ENCODE data around the gene ZNF584.
A peak's percentile ranks its signal among the peaks of the same experiment; 100 is the strongest.

ZNF584 gene

GRCh38 chr19:58388175-58388526, 20.3 kb upstream of the ZNF584 start:
- no peaks in the 10 kb centered on the region for H3K9me2 ChIP-seq (replicated peaks; ENCODE audit: low read depth, low read length)
- H3K9ac ChIP-seq (ENCODE audit: low read depth, low read length, poor library complexity, severe bottlenecking): peak overlapping the region; percentile 81
- H3K4me3 ChIP-seq (ENCODE audit: low read length, poor library complexity, severe bottlenecking): peak overlapping the region; percentile 96
- no peak for TF ChIP-seq EZH2phosphoT487 (IDR thresholded peaks at IDR 0.05; ENCODE audit: borderline replicate concordance)
- TF ChIP-seq, protein P1, sequence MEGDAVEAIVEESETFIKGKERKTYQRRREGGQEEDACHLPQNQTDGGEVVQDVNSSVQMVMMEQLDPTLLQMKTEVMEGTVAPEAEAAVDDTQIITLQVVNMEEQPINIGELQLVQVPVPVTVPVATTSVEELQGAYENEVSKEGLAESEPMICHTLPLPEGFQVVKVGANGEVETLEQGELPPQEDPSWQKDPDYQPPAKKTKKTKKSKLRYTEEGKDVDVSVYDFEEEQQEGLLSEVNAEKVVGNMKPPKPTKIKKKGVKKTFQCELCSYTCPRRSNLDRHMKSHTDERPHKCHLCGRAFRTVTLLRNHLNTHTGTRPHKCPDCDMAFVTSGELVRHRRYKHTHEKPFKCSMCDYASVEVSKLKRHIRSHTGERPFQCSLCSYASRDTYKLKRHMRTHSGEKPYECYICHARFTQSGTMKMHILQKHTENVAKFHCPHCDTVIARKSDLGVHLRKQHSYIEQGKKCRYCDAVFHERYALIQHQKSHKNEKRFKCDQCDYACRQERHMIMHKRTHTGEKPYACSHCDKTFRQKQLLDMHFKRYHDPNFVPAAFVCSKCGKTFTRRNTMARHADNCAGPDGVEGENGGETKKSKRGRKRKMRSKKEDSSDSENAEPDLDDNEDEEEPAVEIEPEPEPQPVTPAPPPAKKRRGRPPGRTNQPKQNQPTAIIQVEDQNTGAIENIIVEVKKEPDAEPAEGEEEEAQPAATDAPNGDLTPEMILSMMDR (conservative IDR thresholded peaks at IDR 0.05; ENCODE audit: low read length): no peak
- no peaks in the 10 kb centered on the region for H3K9me3 ChIP-seq (ENCODE audit: insufficient read depth, low read depth, low read length)
- H3K27me3 ChIP-seq (ENCODE audit: insufficient read depth, low read length, poor library complexity, severe bottlenecking): no peaks in the 10 kb centered on the region
- no peak overlapping the region for H2AFZ ChIP-seq (ENCODE audit: low read length)
- no peaks in the 10 kb centered on the region for H3F3A ChIP-seq (ENCODE audit: low read depth)
- H4K20me1 ChIP-seq (ENCODE audit: insufficient read depth, low read length, poor library complexity, severe bottlenecking): peaks cover 41% of the 10 kb centered on the region
- H3K79me2 ChIP-seq (ENCODE audit: insufficient read depth, low read length): peaks cover 74% of the 10 kb centered on the region
- peaks cover 11% of the 10 kb centered on the region; the same call in 1 of the 2 replicates for H3K36me3 ChIP-seq (ENCODE audit: insufficient read depth, low read length)
- peaks cover 28% of the 10 kb centered on the region for H3K4me1 ChIP-seq (ENCODE audit: insufficient read depth, low read length, poor library complexity, severe bottlenecking)
- H3K4me2 ChIP-seq (ENCODE audit: low read depth, low read length, poor library complexity, severe bottlenecking): peak overlapping the region; percentile 99

- Histone ChIP-seq H3K4me3 (ENCODE audit: low read length, poor library complexity, severe bottlenecking) (no peak overlapping the region), H3K4me2 (ENCODE audit: low read depth, low read length, poor library complexity, severe bottlenecking) (no peak overlapping the region), H4K20me1 (ENCODE audit: insufficient read depth, low read length, poor library complexity, severe bottlenecking) (peaks cover 40% of the 10 kb centered on the region), H3K27me3 (ENCODE audit: insufficient read depth, low read length, poor library complexity, severe bottlenecking) (no peaks in the 10 kb centered on the region), H3K9ac (ENCODE audit: low read depth, low read length, poor library complexity, severe bottlenecking) (no peak overlapping the region), H3K4me1 (ENCODE audit: insufficient read depth, low read length, poor library complexity, severe bottlenecking) (peaks cover 12% of the 10 kb centered on the region), H3K9me2 (replicated peaks; ENCODE audit: low read depth, low read length) (no peaks in the 10 kb centered on the region), H2AFZ (ENCODE audit: low read length) (no peak overlapping the region), H3K9me3 (ENCODE audit: insufficient read depth, low read depth, low read length) (no peaks in the 10 kb centered on the region), H3K79me2 (ENCODE audit: insufficient read depth, low read length) (peaks cover 46% of the 10 kb centered on the region), H3F3A (ENCODE audit: low read depth) (no peaks in the 10 kb centered on the region), H3K36me3 (ENCODE audit: insufficient read depth, low read length) (peaks cover 33% of the 10 kb centered on the region; the same call in 1 of the 2 replicates)
- no peak for TF ChIP-seq EZH2phosphoT487 (IDR thresholded peaks at IDR 0.05; ENCODE audit: borderline replicate concordance)
Observed at GRCh38 chr19:58392945-58393724, 15.3 kb upstream of the ZNF584 start.

DNA sequence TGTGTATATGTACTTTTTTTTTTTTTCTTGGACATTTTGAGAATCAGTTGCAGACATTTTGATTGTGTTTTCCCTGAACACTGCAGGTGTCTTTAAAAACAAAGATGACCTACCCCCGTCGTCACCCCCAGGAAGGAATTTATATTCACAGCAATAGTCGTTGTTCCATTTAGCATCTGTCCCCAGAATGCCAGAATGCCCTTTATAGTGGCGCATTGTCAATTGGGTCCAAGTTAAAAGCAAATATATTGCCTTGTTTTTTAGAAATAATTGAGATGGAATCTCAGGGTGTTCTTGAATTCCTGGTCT, 14.8 kb upstream of the ZNF584 start:
- Histone ChIP-seq H3K4me2 (ENCODE audit: low read depth, low read length, poor library complexity, severe bottlenecking) (no peak overlapping the region), H3F3A (ENCODE audit: low read depth) (no peaks in the 10 kb centered on the region), H3K36me3 (ENCODE audit: insufficient read depth, low read length) (peaks cover 33% of the 10 kb centered on the region; the same call in 1 of the 2 replicates), H3K4me3 (ENCODE audit: low read length, poor library complexity, severe bottlenecking) (no peak overlapping the region), H3K9me2 (replicated peaks; ENCODE audit: low read depth, low read length) (no peaks in the 10 kb centered on the region), H3K9me3 (ENCODE audit: insufficient read depth, low read depth, low read length) (no peaks in the 10 kb centered on the region), H4K20me1 (ENCODE audit: insufficient read depth, low read length, poor library complexity, severe bottlenecking) (peaks cover 34% of the 10 kb centered on the region), H3K4me1 (ENCODE audit: insufficient read depth, low read length, poor library complexity, severe bottlenecking) (peaks cover 9% of the 10 kb centered on the region), H3K79me2 (ENCODE audit: insufficient read depth, low read length) (peaks cover 41% of the 10 kb centered on the region), H2AFZ (ENCODE audit: low read length) (no peak overlapping the region), H3K27me3 (ENCODE audit: insufficient read depth, low read length, poor library complexity, severe bottlenecking) (no peaks in the 10 kb centered on the region), H3K9ac (ENCODE audit: low read depth, low read length, poor library complexity, severe bottlenecking) (no peak overlapping the region)
- TF ChIP-seq, protein P1 (conservative IDR thresholded peaks at IDR 0.05; ENCODE audit: low read length): no peak
- TF ChIP-seq EZH2phosphoT487 (IDR thresholded peaks at IDR 0.05; ENCODE audit: borderline replicate concordance): no peak

DNA sequence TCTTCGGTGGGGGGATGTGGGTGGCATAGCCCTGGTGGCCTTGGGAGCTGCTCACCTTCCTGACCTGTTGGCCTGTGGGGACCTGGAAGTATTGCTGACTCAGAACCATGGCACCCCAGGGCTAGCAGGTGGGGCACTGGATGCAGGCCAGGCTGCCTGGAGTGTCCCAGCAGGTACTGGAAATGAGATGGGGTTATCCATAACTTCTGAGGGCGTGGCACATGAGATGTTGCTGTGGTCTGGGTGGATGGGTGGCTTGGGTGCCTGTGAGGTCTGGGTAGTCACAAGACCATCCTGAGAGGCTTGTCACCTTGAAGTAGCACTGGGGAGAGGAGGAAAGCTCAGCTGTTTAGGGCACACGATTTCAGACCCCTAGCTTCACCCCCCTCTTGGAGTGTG, 13.6 kb upstream of the ZNF584 start:
- Histone ChIP-seq H3K4me3 (ENCODE audit: low read length, poor library complexity, severe bottlenecking) (no peak overlapping the region), H3K36me3 (ENCODE audit: insufficient read depth, low read length) (peaks cover 33% of the 10 kb centered on the region; the same call in 1 of the 2 replicates), H3K9ac (ENCODE audit: low read depth, low read length, poor library complexity, severe bottlenecking) (no peak overlapping the region), H3K27me3 (ENCODE audit: insufficient read depth, low read length, poor library complexity, severe bottlenecking) (no peaks in the 10 kb centered on the region), H3K9me3 (ENCODE audit: insufficient read depth, low read depth, low read length) (no peaks in the 10 kb centered on the region), H2AFZ (ENCODE audit: low read length) (no peak overlapping the region), H3F3A (ENCODE audit: low read depth) (no peaks in the 10 kb centered on the region), H3K4me2 (ENCODE audit: low read depth, low read length, poor library complexity, severe bottlenecking) (no peak overlapping the region), H3K9me2 (replicated peaks; ENCODE audit: low read depth, low read length) (no peaks in the 10 kb centered on the region), H4K20me1 (ENCODE audit: insufficient read depth, low read length, poor library complexity, severe bottlenecking) (peaks cover 26% of the 10 kb centered on the region), H3K4me1 (ENCODE audit: insufficient read depth, low read length, poor library complexity, severe bottlenecking) (peaks cover 4% of the 10 kb centered on the region), H3K79me2 (ENCODE audit: insufficient read depth, low read length) (peaks cover 31% of the 10 kb centered on the region)
- TF ChIP-seq, protein P1 (conservative IDR thresholded peaks at IDR 0.05; ENCODE audit: low read length): no peak
- no peak for TF ChIP-seq EZH2phosphoT487 (IDR thresholded peaks at IDR 0.05; ENCODE audit: borderline replicate concordance)

All from Loucy (cell line).